Measurements from ENCODE around the gene CCR4. TPM values are rescaled to one million over a fixed set of nuclear protein-coding genes. Genes with fewer than 3 reads are reported as not detected.
A peak's percentile ranks its signal among the peaks of the same experiment; 100 is the strongest.
"Not testable (repeated sequence)": the region's sequence is repeated elsewhere in the genome, so short reads cannot be mapped to it uniquely, and the experiment has no call there.

The CCR4 gene
- 1 to 10 TPM in 1 of 2 donors, under 1 TPM in 1; 0.87 to 1.2 TPM for total RNA-seq
- polyA plus RNA-seq (ENCODE audit: insufficient read length in 6 of 6): 1 to 10 TPM in 4 of 6 donors, under 1 TPM in 2; 0.73 to 4.2 (median 3.0) TPM
- long read RNA-seq, donor 1, partial matches to known transcripts: 0 of 2 reads
- long read RNA-seq, donor 1, other reads (novel, unspliced or antisense): 0 of 2 reads
- long read RNA-seq, donor 2, partial matches to known transcripts: 0 of 2 reads
- long read RNA-seq, donor 2, other reads (novel, unspliced or antisense): 0 of 2 reads
- long read RNA-seq, donor 3, partial matches to known transcripts: 0 of 1 reads
- long read RNA-seq, donor 3, other reads (novel, unspliced or antisense): 0 of 1 reads
- long read RNA-seq, donor 4: 0 reads
- long read RNA-seq, donor 5, partial matches to known transcripts: 0 of 2 reads
- long read RNA-seq, donor 5, other reads (novel, unspliced or antisense): 0 of 2 reads
- long read RNA-seq, donor 6: 0 reads
- long read RNA-seq, donor 7: 0 reads
- long read RNA-seq, donor 8: 0 reads
- long read RNA-seq, donor 9: 0 reads
- long read RNA-seq, donor 10: 0 reads
- long read RNA-seq, donor 11: 0 reads
- long read RNA-seq, donor 12: 0 reads

GRCh38 chr3:32951410-32951811 lies at the start of gene CCR4:
CCR4 (plus strand) TSS chr3:32951644; CDS start chr3:32953423, 1,779 bp downstream.
- Histone ChIP-seq H3K36me3 (no peaks in the 10 kb centered on the region), H3K27me3 (no peaks in the 10 kb centered on the region), H3K9me3 (no peaks in the 10 kb centered on the region), H3K4me1 (peaks cover 3 to 6% of the 10 kb centered on the region in 2 donors), H3K4me3 (peak within 1 kb of the TSS in 1 of 2 donors; percentile 7), H3K27ac (no peak within 1 kb of the TSS)
- ATAC-seq: peak; percentile 5
- no peak for TF ChIP-seq CTCF (IDR thresholded peaks at IDR 0.05)
- intact Hi-C loops (cut with DNase I): no loop called here
- DNase-seq: no peak

GRCh38 chr3:32902887-32903371 lies 48.5 kb upstream of the CCR4 start:
- Histone ChIP-seq H3K4me3 (peak overlapping the region; percentile 11 to 27), H3K27me3 (peaks cover 0 to 15% of the 10 kb centered on the region in 2 donors)
- TF ChIP-seq CTCF (IDR thresholded peaks at IDR 0.05): peak in 1 of 2 donors; percentile 16
- H3K36me3 ChIP-seq; H3K9me3 ChIP-seq; H3K27ac ChIP-seq; intact Hi-C loops (cut with DNase I); H3K4me1 ChIP-seq: not testable (repeated sequence)
- ATAC-seq (peak; percentile 93), DNase-seq (peak in 3 of 4 donors; percentile 42 to 83 (median 48))

- no peaks in the 10 kb centered on the region for H3K36me3 ChIP-seq
- no peak overlapping the region for H3K27ac ChIP-seq
- no peaks in the 10 kb centered on the region for H3K9me3 ChIP-seq
- DNase-seq (no peak), ATAC-seq (no peak)
- intact Hi-C loops (cut with DNase I): no loop called here
- H3K4me1 ChIP-seq: peaks cover 0 to 7% of the 10 kb centered on the region in 2 donors
- peaks cover 0 to 15% of the 10 kb centered on the region in 2 donors for H3K27me3 ChIP-seq
- H3K4me3 ChIP-seq: no peak overlapping the region
- no peak for TF ChIP-seq CTCF (IDR thresholded peaks at IDR 0.05)
Measured at GRCh38 chr3:32903953-32904352, 47.5 kb upstream of the CCR4 start.

DNA sequence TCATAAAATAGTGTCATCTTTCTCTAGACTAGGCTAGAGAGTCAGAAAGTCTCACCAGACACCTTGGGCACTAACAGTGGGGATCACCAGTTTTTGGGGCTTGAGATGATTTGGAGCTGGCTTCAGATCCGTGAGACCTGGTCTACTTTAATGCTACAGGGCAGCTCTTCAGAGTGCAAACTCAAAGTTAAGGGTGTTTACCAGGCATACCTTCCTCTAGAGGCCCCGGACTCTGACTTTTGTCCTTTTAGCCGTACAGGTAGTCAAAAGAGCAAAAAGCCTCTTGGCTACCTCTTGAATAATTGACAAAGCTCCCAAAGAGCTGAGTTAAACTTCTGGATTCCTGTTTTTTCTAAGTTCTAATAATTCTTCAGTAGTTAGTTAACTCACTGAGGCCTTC lies 41.4 kb upstream of the CCR4 start:
- Histone ChIP-seq H3K27ac (no peak overlapping the region), H3K9me3 (no peaks in the 10 kb centered on the region), H3K27me3 (no peaks in the 10 kb centered on the region), H3K4me1 (peaks cover 6 to 7% of the 10 kb centered on the region in 2 donors), H3K4me3 (no peak overlapping the region), H3K36me3 (no peaks in the 10 kb centered on the region)
- DNase-seq (no peak), ATAC-seq (peak; percentile 45)
- intact Hi-C loops (cut with DNase I): no loop called here
- no peak for TF ChIP-seq CTCF (IDR thresholded peaks at IDR 0.05)

- H3K27ac ChIP-seq: no peak overlapping the region
- no peak overlapping the region for H3K4me3 ChIP-seq
- H3K4me1 ChIP-seq: peaks cover 6 to 7% of the 10 kb centered on the region in 2 donors
- intact Hi-C loops (cut with DNase I): no loop called here
- no peak for TF ChIP-seq CTCF (IDR thresholded peaks at IDR 0.05)
- H3K27me3 ChIP-seq: no peaks in the 10 kb centered on the region
- ATAC-seq: no peak
- no peaks in the 10 kb centered on the region for H3K9me3 ChIP-seq
- H3K36me3 ChIP-seq: no peaks in the 10 kb centered on the region
- DNase-seq: no peak
Measured at GRCh38 chr3:32910954-32911353, 40.5 kb upstream of the CCR4 start.
